ENCODE data around the gene MEF2A. TPM values are rescaled to one million over a fixed set of nuclear protein-coding genes. Genes with fewer than 3 reads are reported as not detected.

MEF2A gene
- total and polyA plus RNA-seq, 10 of the 15 experiments (the other 5 are each of a cell fraction or from before 2014, with no cell fraction given) = 7.2 to 46.7 (median 35.9) TPM

GRCh38 chr15:99734575-99734974 is 168.8 kb downstream of the MEF2A start:
- FAIRE-seq = peak; percentile 49
- intact Hi-C loops (cut with micrococcal nuclease; ENCODE audit: unreplicated experiment) = no loop called here
- CTCF ChIA-PET = interaction anchor here (1.0 to 2.3 kb wide), 3 partner anchors 19 to 447 kb away, joined by 3 to 15 read pairs (median 7); no protein-coding TSS in a partner anchor

More at GRCh38 chr15:99734575-99734974, 168.8 kb downstream of the MEF2A start:
- 94% methylated on average over 1 of the region's 1 CpG for WGBS (ENCODE audit: insufficient coverage, insufficient replicate concordance, low lambda C conversion rate, missing lambda C conversion rate)
- BruUV-seq (replicated peaks) = no TSS peak
- no peak for DNase-seq (ENCODE audit: low read depth, low spot score)
- Histone ChIP-seq H3K27ac (ENCODE audit: control insufficient read depth, insufficient read depth) (no peak overlapping the region), H3K79me2 (ENCODE audit: control insufficient read depth, insufficient read depth, low read length) (no peaks in the 10 kb centered on the region), H4K20me1 (ENCODE audit: control insufficient read depth, insufficient read depth) (no peaks in the 10 kb centered on the region), H3K4me2 (ENCODE audit: control insufficient read depth, insufficient read depth) (no peak overlapping the region), H3K9ac (ENCODE audit: control insufficient read depth, insufficient read depth, low read length) (no peak overlapping the region), H3K36me3 (ENCODE audit: control insufficient read depth in 2 of 2, insufficient read depth in 2 of 2, low read length in 1 of 2) (no peaks in the 10 kb centered on the region), H3K4me1 (ENCODE audit: control insufficient read depth, insufficient read depth, low read length) (no peaks in the 10 kb centered on the region), H3K9me3 (replicated peaks; ENCODE audit: control insufficient read depth, insufficient read depth, low read length) (no peaks in the 10 kb centered on the region), H2AFZ (ENCODE audit: control insufficient read depth, low read depth, low read length) (no peak overlapping the region), H3K27me3 (replicated peaks in 1 of 2; ENCODE audit: control insufficient read depth in 2 of 2, insufficient read depth in 2 of 2, low read length in 1 of 2) (no peaks in the 10 kb centered on the region), H3K4me3 (no peak overlapping the region)
- no peak for ATAC-seq
- ChIA-PET RAD21 (ENCODE audit: unreplicated experiment) (interaction anchor here (1.3 kb wide), 1 partner anchor 30 kb away, joined by 4 read pairs; no protein-coding TSS in a partner anchor), SMC1A (ENCODE audit: uncharacterized antibody, unreplicated experiment) (interaction anchor here (0.9 to 1.0 kb wide), 3 partner anchors 16 to 462 kb away, joined by 3 read pairs; no protein-coding TSS in a partner anchor), POLR2A (no interaction called here)
- in situ Hi-C loops (cut with MboI) = loop anchor here (25.0 kb wide), 1 partner anchor 622 kb away; the partner anchor contains the start of gene SYNM
- no peak for TF ChIP-seq ZBTB4 (CRISPR knock-in tag; IDR thresholded peaks at IDR 0.05)
- TF ChIP-seq RAD21 (IDR thresholded peaks at IDR 0.05; ENCODE audit: insufficient read depth, low read depth, low read length) = no peak
